Suprapubic skin (tissue), 3 donors: ENCODE measurements around the gene ZBTB44.

Experiments
- POLR2AphosphoS5 ChIP-seq, 3 donors: sonication (generic); formaldehyde crosslinking; IDR thresholded peaks; one replicate each; pipeline ENCODE4 v1.6.1; 2017; ENCODE audit warnings: antibody characterized with exemption in 3 of 3
- TF ChIP-seq, protein P1 (sequence below), 2 donors: fragments of 200-600 bp in 1 of 2; fragments of 450-650 bp in 1 of 2; sonication (generic) in 1 of 2; IDR thresholded peaks; one replicate each; pipeline ENCODE4 v1.5.1; 2016 to 2019; ENCODE audit warnings: antibody characterized with exemption in 2 of 2, mild to moderate bottlenecking in 1 of 2, moderate library complexity in 1 of 2

DNA sequence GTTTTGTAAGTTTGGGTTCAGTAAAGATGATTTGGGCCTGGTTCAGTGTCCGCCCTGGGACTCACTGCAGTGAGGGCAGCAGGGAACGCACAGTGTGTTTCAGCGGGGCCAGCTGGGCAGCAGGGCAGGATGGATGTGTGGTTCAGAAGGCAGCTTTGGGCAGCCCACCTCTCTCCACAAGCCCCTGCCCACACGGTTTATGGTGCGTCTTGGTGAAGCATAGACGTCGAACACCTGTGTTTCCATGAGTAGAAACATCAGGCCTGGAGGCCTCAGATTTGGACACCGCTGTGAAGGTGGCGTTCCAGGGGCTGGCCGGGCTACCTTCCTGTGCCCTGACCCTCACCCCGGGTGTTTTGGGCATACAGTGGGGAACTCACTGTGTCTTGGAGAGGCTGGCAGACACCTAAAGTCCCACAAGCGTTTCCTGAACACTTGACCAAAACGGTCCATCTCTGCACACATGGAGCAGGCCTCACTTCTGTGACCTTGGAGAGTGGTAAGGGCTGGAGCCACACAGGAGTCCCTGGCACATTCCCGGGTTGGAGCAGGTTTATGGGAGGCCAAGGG is 96.1 kb downstream of the ZBTB44 start:
- TF ChIP-seq, protein P1, sequence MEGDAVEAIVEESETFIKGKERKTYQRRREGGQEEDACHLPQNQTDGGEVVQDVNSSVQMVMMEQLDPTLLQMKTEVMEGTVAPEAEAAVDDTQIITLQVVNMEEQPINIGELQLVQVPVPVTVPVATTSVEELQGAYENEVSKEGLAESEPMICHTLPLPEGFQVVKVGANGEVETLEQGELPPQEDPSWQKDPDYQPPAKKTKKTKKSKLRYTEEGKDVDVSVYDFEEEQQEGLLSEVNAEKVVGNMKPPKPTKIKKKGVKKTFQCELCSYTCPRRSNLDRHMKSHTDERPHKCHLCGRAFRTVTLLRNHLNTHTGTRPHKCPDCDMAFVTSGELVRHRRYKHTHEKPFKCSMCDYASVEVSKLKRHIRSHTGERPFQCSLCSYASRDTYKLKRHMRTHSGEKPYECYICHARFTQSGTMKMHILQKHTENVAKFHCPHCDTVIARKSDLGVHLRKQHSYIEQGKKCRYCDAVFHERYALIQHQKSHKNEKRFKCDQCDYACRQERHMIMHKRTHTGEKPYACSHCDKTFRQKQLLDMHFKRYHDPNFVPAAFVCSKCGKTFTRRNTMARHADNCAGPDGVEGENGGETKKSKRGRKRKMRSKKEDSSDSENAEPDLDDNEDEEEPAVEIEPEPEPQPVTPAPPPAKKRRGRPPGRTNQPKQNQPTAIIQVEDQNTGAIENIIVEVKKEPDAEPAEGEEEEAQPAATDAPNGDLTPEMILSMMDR (IDR thresholded peaks at IDR 0.05), result no peak
- TF ChIP-seq POLR2AphosphoS5 (IDR thresholded peaks at IDR 0.05), result no peak
